GM19452 (cell line): ENCODE measurements around the gene PRAC1.

Experiments
- ATAC-seq: cut with Tn5 transposase; IDR thresholded peaks from one replicate; pipeline ENCODE4 v1.9.1; 2021; ENCODE audit not compliant: unreplicated experiment

The PRAC1 gene

DNA sequence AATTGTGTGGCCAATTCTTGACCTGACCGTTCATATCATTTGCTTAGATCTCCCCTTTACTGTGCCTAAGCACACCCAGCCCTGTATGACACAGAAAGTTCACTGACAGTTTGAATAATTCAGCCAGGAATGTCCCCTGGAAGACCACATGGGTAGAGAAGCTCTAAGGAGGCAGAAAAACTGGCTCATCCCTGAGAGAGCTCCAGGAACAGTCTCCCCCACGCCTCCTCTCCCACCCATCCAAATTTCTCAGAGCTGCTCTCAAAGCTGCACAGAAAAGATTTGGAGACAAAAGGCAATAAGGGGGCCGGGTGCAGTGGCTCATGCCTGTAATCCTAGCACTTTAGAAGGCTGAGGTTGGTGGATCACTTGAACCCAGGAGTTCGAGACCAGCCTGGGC lies 11.2 kb downstream of the PRAC1 start:
- no peak for ATAC-seq

DNA sequence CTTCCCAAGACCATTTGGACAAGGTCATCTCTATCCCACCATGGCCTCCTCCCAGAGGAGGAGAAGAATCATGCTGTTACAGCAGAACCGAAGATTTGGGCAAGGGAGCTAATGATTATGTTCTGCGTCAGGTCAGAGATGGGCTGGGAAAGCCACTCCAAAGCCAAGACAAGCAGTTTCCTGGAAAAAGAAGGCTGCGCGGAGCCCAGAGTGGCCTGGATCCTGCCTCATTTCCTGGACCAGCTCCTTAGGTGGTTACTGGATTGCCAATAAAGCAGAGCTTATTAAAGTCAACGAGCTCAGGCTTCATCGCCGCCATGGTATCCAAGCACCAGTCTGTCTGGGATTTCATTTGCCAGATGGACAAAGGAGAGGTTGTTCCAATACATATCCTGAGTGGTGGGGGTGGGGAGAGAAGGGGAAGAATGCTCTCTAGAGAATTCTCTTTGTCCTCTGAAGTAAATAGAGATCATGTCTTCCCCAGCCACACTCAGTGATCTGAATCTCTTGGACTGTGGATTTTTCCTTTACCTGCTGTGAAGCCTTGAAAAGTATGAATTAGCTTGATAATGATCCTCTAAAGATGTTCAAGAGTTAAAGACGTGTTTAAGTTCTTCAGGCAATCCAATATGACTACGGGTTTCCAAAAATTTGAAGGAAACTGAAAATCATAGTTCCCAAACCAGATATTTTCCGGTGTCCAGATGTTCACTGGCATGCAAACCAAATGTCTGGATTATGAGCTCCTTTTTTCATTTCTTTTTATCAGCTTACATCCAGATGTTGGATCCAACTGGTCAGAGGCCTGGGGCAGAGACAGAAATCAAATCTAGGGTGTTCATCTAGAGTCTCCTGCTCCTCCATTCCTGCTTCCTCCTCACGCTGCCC lies 17.7 kb downstream of the PRAC1 start:
- ATAC-seq: no peak

DNA sequence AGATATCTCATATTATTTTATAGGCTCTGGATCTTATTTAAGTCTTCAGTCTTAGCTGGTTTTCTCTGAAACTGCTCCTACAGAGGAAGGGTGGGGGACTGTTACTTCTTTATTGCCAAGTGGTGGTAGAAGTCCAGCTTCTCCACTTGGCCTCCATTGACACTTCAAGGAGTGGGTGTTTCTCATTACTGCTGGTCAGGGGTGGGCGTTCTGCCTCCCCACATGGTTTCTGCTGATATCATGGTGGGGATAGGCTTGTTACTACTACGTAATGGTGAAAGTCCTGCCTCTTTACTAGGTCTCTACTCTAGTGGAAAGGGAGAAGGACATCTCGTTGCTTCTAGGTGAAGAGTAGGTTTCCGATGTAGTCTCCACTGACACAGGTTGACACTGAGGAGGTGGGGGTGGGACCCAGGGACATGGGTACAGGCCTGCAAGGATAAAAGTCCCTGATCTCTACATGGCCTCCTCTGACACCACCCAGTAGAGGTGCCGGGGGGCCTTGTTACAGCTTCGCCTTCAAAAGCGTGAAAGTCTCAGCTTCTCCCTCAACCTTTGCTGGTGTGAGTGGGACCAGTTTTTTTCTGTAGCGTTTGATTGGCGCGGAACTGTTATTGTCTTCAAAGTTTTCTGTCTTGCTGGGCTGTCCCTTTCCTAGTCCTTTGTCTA lies 20.3 kb downstream of the PRAC1 start:
- ATAC-seq: no peak

DNA sequence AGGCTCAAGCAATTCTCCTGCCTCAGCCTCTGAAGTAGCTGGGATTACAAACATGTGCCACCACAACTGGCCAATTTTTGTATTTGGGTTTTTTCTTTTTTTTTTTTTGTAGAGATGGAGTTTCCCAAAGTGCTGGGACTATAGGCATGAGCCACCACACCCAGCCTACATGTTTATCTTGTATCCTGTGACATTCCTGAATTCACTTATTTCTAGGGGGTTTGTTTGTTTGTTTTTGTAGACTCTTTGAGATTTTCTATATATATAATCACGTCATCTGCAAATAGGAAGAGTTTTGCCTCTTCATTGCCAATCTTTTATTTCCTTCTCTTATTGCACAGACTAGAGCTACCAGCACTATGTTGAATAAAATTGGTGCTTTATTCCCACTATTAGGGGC lies 29.1 kb downstream of the PRAC1 start:
- ATAC-seq: no peak

DNA sequence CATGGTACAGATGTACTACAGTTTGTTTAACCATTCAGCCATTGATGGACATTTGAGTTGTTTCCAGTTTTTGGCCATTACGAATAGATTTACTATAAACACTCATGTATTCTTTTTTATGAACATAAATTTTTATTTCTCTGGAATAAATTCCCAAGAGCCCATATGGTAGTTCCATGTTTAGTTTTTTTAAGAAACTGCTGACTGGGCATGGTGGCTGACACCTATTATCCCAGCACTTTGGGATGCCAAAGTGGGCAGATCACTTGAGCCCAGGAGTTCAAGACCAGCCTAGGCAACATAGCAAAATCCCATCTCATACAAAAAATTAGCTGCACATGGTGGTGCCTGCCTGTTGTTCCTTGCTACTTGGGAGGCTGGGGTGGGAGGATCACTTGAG lies 30.3 kb downstream of the PRAC1 start:
- ATAC-seq: no peak

DNA sequence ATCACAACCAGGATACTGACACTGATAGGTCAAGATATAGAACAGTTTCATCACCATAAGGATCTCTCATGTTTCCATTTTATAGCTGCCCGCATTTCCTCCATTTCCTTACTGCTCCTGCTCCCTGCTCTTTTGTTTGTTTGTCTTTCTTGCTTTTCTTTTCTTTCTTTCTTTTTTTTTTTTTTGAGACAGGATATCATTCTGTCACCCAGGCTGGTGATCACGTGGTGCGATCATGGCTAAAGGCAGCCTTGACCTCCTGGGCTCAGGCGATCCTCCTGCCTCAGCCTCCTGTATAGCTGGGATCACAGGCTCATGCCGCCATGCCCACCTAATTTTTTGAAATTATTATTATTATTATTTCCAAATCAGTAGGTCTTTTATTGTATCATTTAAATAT lies 31.7 kb downstream of the PRAC1 start:
- no peak for ATAC-seq

DNA sequence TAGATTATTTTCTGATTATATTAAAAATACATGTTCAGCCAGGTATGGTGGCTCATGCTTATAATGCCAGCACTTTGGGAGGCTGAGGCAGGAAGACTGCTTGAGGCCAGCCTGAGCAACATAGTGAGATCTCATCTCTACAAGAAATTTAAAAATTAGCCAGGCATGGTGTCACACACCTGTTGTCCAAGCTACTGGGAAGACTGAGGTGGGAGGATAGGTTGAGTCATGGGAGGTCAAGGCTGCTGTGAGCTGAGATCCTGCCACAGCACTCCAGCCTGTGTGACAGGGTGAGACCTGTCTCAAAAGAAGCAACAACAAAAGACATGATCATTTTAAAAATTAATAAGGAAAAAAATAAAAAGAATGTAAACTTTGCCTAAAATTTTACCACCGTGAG lies 40.7 kb downstream of the PRAC1 start:
- ATAC-seq: no peak

DNA sequence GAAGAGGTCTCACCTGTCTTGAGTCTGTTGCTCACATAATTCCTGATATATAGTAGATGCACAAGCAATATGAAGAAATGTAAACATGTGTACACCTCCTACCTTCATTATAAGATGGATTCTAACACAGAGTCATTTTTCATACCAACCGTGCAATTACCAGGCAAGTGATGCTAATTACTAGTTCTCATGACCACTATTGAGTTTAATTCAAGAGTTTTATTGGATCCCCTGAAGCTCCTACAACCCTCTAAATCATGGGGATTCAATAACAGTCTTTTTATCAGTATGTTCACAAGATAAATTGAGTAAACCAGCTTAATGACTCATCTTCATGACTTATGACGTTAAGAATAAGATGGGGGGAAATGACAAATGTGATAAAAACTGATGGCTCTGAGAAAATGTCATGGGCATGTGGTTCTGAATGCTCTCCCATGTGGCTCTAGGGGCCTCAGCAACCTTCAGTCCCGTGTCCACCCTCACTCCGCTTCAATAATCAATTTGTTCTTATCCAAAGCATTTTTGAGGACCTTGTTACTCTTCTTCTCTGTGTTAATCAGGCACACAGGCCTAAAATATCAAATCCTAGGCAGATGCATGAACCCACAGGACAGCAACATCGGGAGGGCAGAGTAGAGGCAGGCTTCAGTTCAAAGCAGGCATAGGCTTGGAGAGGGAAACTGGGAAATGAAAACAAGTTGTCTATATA lies 42.8 kb downstream of the PRAC1 start:
- no peak for ATAC-seq

DNA sequence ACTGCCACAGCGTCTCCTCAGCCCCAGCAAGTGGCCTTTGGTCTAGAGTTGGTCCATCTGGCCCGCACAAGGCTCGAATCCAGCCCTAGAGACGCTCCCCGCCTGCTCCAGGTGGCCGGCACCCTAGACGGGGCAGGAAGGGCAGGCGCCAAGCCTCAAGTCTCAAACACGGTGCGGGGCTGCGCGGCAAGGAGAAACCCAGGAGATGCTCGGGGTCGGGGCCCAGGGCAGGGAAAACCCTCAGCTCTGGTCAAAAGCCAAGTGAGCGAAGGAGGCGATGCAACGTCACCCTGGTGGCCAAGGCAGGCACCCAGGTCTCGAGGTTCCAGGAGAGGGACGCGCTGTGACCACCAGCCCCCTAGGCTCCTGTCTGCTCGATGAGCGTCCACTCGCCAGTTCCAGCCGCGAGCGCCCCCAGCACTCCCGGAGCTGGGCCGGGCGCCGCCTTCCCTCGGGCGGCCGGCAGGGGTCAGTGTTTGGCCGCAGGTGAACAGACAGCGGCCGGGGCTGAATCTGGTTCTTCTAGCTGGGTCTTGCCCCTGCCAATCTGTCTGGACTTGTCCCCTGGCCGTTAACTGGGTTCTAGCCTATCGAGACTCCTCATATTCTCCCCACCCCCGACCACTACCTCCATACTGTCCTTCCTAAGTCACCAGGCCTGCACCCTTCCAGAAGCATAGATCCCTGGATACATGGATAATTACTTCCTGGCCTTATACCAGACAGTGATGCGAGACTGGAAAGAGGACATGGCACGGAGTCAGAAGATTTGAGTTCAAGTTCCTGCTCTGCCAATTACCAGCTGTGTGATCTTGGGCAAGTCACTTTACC lies 44.0 kb downstream of the PRAC1 start:
- peak; percentile 60 for ATAC-seq

DNA sequence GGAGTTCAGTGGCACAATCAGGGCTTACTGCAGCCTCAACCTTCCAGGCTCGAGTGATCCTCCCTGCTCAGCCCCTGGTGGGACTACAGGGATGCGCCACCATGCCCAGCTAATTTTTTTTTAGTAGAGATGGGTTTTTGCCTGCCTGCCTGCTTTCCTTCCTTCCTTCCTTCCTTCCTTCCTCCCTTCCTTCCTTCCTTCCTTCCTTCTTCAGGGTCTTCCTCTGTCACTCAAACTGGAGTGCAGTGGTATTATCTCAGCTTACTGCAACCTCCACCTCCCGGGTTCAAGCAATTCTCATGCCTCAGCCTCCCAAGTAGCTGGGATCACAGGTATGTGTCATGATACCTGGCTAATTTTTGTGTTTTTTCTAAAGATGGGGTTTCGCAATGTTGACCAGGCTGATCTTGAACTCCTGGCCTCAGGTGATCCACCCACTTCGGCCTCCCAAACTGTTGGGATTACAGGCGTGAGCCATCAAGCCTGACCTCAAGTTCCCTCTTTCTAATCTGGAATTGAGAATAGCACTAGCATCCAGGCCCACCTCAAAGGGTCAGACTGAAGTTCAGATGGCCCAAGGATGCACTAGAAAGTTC lies 45.3 kb downstream of the PRAC1 start:
- no peak for ATAC-seq

DNA sequence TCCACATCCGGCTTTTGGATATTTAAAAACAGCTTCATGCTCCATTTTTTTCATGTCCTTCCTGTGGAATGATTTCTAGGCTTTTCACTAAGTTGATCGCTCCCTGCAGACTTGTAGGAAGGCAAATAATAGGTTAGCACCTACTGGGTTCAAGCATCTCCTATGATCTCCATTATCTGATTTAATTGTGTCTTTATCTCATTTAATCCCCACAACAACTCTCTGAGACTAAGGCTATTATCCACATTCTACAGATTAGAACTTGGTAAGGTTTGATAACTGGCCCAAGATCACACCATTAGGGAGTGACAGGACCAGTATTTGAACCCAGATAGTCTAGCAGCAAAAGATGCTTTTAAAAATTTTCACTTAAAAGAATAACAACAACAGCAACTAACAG lies 50.0 kb downstream of the PRAC1 start:
- ATAC-seq: no peak
